ENCODE data around the gene UBE2H.

Gene UBE2H

GRCh38 chr7:129902788-129903422, 49.9 kb downstream of the UBE2H start:
- Histone ChIP-seq H3K36me3 (ENCODE audit: control insufficient read depth in 2 of 2, insufficient read depth in 1 of 2, low read length in 2 of 2) (peaks cover 0 to 3% of the 10 kb centered on the region in 2 experiments; a peak in 1 of 3 replicates), H3K9me3 (ENCODE audit: control insufficient read depth, insufficient read depth, low read depth, low read length) (no peaks in the 10 kb centered on the region), H3K4me3 (ENCODE audit: low read depth, low read length) (no peak overlapping the region), H3K27ac (ENCODE audit: extremely low read depth, low read depth, low read length) (no peak overlapping the region), H3K4me1 (ENCODE audit: control insufficient read depth, insufficient read depth, low read length) (no peaks in the 10 kb centered on the region)
- ChIA-PET CTCF (interaction anchor here (1.3 kb wide), 1 partner anchor 108 kb away, joined by 3 read pairs; no protein-coding TSS in a partner anchor), POLR2A (no interaction called here)
- TF ChIP-seq ZNF571 (tag by site-specific recombination; IDR thresholded peaks at IDR 0.05) (no peak), ZSCAN30 (tag by site-specific recombination; IDR thresholded peaks at IDR 0.05) (no peak), ZNF324 (tag by site-specific recombination; IDR thresholded peaks at IDR 0.05) (no peak), ZNF391 (tag by site-specific recombination; IDR thresholded peaks at IDR 0.05; ENCODE audit: borderline replicate concordance, low read depth) (no peak), ZNF449 (tag by site-specific recombination; IDR thresholded peaks at IDR 0.05) (no peak), BCL11B (tag by site-specific recombination; IDR thresholded peaks at IDR 0.05; ENCODE audit: low read depth) (no peak), ZNF791 (tag by site-specific recombination; IDR thresholded peaks at IDR 0.05) (no peak), PRDM6 (tag by site-specific recombination; IDR thresholded peaks at IDR 0.05) (no peak), ZBTB1 (tag by site-specific recombination; IDR thresholded peaks at IDR 0.05) (no peak), REPIN1 (tag by site-specific recombination; IDR thresholded peaks at IDR 0.05; ENCODE audit: low read depth) (no peak), ZNF629 (tag by site-specific recombination; IDR thresholded peaks at IDR 0.05) (no peak), ZNF785 (tag by site-specific recombination; IDR thresholded peaks at IDR 0.05) (no peak), ZSCAN23 (tag by site-specific recombination; IDR thresholded peaks at IDR 0.05) (no peak), SP7 (tag by site-specific recombination; IDR thresholded peaks at IDR 0.05) (no peak), ZFP37 (tag by site-specific recombination; IDR thresholded peaks at IDR 0.05) (no peak), KLF16 (tag by site-specific recombination; IDR thresholded peaks at IDR 0.05) (no peak), ZNF776 (tag by site-specific recombination; IDR thresholded peaks at IDR 0.05; ENCODE audit: borderline replicate concordance) (no peak), ZNF19 (tag by site-specific recombination; IDR thresholded peaks at IDR 0.05; ENCODE audit: low read depth) (no peak), ZNF221 (tag by site-specific recombination; IDR thresholded peaks at IDR 0.05; ENCODE audit: borderline replicate concordance) (no peak)

GRCh38 chr7:129898502-129899160, 54.1 kb downstream of the UBE2H start:
- Histone ChIP-seq H3K36me3 (ENCODE audit: control insufficient read depth in 2 of 2, insufficient read depth in 1 of 2, low read length in 2 of 2) (peaks cover 0 to 3% of the 10 kb centered on the region in 2 experiments; a peak in 2 of 3 replicates), H3K9me3 (ENCODE audit: control insufficient read depth, insufficient read depth, low read depth, low read length) (no peaks in the 10 kb centered on the region), H3K4me3 (ENCODE audit: low read depth, low read length) (no peak overlapping the region), H3K27ac (ENCODE audit: extremely low read depth, low read depth, low read length) (no peak overlapping the region), H3K4me1 (ENCODE audit: control insufficient read depth, insufficient read depth, low read length) (no peaks in the 10 kb centered on the region; the same call in 1 of the 2 replicates)
- TF ChIP-seq ZBTB48 (tag by site-specific recombination; IDR thresholded peaks at IDR 0.05) (no peak), ZFHX2 (tag by site-specific recombination; conservative IDR thresholded peaks at IDR 0.05) (no peak)
- POLR2A ChIA-PET, result no interaction called here
- CTCF ChIA-PET, result no interaction called here

All from HEK293 (cell line).